GM18511 (cell line): ENCODE results near the gene LRRC4C.

Source experiments
- ATAC-seq: cut with Tn5 transposase; IDR thresholded peaks from one replicate; pipeline ENCODE4 v1.9.1; 2021; ENCODE audit warnings: mild to moderate bottlenecking, moderate library complexity; ENCODE audit not compliant: unreplicated experiment

LRRC4C gene

DNA sequence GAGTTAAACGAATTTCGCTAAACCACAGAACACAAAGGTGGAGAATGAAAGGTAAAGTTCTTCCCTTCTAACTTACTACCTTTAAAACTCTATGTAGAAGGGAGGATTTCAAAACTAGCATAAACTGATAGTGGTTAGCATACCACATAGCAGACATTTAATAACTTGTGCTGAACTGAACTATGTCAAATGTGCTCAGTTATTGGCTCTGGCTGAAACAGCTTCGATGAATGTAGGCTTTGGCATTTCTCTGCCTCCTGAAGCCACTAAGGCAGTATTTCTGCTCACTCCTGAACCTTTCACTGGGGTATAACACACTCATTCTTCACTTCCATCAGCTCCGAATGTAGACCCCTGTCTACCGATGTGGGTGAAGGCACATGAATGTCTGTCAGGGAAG, 1188.1 kb downstream of the LRRC4C start:
- no peak for ATAC-seq

DNA sequence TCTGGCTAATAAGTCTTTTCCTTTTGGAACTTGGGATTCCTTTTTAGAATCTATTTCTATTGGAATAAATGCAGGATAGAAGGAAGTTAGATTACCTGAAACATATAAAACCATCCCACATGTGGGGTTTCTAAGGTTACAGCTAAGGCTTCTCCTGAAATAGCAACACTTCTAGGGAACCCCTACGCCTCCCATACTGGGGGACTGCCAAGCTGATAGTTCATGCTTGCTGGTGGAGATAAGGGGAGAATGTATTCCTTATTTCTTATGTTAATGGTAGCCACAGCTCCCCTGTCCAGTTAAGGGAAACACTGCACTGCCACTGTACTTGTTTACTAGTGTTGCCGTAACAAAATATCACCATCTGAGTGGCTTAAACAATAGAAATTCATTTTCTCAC, 1189.6 kb downstream of the LRRC4C start:
- no peak for ATAC-seq

DNA sequence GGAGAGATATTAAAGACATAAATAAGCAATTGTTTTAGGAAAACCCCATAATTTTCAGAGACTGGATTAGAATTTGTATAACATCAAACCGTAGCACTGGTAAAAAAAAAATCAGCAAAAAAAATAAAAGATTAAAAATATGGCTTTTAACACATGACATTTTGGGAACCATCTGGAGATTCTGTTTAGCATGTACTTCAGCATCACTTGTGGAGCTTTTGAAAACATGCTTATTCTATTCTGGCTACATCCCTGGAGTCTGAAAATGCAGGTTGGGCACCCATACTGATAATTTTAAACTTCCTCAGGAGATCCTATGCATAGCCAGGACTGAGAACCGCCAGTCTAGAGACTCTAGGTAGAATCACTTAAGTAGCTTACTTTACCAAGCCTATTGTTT, 1190.9 kb downstream of the LRRC4C start:
- no peak for ATAC-seq

- no peak for ATAC-seq
Measured at GRCh38 chr11:40255457-40255856, 1204.0 kb downstream of the LRRC4C start.

DNA sequence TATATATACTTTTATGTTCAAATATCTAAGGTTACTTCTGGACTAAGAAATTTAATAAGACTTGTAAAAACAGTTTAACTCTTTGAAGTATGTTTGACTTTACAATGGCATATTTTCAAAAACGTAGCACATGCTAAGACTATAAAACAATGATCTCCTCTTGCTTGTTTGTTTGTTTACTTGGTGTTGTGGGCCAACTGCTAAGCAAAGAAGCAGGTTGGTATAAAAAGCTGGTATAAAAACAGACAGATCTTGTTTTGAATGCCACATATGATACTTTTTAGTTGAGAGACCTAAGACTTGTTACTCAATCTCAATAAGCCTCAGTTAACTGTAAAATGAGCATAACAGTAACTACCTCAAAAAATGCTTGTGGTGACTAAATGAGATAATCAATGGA, 1206.3 kb downstream of the LRRC4C start:
- ATAC-seq: no peak

DNA sequence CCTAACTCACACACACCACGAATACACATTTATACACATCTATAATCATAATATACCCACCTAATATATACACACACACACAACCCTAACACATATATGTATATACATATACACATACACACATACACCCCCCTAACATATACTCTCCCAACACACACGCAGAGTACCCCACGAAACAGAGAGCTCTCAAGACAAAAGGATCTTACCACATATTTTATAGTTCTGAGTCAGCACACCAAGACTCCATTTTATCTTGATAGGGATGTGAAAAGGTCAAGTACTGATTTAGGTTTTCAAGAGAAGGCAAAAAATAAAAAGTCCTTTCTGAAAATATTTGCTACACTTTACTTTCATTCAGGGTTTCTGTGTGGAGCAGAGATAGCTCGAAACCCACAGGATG, 1207.2 kb downstream of the LRRC4C start:
- no peak for ATAC-seq

DNA sequence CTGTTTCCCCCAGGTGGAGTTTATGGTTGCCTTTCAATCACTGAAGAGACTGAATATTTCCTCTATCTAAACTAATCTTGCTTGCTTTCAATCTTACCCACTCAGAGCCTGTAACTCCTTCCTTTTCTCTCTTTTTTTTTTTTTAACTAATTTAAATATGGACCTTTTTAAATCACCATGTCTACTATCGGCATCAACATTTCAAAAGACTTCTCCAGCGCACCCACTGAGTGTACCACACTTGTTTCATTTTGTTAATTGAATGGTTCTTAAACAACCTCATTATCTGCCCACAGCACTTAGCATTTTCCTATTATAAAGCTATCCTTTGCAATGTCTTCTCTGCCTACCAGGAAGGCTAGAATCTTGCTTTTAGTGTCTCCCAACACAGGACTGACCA, 1212.5 kb downstream of the LRRC4C start:
- no peak for ATAC-seq

- peak; percentile 88 for ATAC-seq
Measured at GRCh38 chr11:40241524-40242051, 1217.9 kb downstream of the LRRC4C start.

DNA sequence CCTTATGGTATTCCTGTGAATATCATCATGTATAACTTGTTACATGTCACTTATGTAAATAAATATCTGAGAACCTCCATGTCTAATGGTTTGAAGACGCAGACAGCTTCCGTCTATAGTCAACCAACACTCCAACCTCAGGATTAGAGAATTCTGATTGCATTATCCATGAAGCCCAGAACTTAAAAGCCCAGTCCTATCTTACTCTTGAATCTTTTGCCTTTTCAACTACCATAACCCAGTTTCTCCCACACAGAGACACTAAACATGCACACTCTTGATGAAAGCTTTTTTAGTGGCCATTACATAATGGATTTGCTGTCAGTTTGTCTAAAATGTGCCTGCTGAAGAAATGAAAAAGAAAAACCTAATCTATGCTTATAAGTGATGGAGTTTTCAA, 1219.2 kb downstream of the LRRC4C start:
- no peak for ATAC-seq

GRCh38 chr11:40236526-40236925, 1222.9 kb downstream of the LRRC4C start:
- ATAC-seq: no peak

- no peak for ATAC-seq
Measured at GRCh38 chr11:40235841-40236240, 1223.6 kb downstream of the LRRC4C start.

DNA sequence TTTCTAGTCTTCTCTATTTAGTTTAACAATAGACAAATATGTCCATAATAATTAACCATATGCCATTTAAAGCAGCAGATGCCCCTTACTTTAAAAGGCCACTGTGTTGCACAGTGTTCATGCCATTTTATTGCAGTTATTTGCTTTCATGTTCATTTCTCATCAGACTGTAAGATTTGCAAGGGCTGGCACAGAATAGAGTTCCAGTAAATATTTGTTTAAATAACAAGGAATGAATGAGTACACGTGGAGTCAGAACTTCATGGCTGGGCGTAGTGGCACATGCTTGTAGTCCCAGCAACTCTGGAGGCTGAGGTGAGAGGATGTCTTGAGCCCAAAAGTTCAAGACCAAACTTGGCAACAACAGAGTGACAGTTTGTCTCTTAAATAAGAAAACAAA, 1228.6 kb downstream of the LRRC4C start:
- ATAC-seq: no peak

GRCh38 chr11:40228662-40229061, 1230.8 kb downstream of the LRRC4C start:
- no peak for ATAC-seq

DNA sequence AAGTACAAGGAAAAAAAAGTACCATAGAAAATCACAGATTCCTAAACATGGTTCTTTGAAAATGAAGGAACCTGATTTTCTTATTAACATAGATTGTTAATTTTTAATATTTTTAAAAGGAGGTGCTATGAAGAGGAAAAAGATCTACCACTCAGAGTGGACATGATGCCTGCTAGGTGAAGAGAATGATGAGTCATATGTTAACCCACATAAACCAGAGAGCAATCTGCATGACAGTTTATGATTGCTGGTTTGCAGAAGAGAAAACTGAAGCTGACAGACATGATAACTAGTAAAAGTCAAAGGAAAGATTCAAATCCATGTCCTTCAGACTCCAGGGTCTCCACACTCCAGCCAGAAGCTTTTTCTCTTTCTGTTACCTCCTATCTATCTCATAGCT, 1231.7 kb downstream of the LRRC4C start:
- ATAC-seq: peak; percentile 75

DNA sequence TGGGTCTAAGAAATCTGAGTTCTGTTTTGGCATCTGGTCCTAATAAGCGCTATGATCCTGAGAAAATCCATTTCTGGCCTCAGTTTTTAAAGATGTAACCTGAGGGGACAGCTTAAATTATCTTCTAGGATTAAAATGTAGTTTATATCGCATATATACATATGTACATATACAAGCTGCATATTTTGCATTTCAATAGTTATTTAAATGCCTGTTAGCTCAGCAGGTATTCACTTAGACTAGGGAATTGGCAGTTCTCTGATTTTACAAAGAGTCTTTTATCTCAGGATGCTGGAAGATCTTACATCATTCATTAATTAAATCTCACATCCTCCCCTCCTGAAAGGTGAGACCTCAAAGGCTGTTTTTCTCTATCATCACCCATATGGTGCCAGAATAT, 1232.8 kb downstream of the LRRC4C start:
- no peak for ATAC-seq

DNA sequence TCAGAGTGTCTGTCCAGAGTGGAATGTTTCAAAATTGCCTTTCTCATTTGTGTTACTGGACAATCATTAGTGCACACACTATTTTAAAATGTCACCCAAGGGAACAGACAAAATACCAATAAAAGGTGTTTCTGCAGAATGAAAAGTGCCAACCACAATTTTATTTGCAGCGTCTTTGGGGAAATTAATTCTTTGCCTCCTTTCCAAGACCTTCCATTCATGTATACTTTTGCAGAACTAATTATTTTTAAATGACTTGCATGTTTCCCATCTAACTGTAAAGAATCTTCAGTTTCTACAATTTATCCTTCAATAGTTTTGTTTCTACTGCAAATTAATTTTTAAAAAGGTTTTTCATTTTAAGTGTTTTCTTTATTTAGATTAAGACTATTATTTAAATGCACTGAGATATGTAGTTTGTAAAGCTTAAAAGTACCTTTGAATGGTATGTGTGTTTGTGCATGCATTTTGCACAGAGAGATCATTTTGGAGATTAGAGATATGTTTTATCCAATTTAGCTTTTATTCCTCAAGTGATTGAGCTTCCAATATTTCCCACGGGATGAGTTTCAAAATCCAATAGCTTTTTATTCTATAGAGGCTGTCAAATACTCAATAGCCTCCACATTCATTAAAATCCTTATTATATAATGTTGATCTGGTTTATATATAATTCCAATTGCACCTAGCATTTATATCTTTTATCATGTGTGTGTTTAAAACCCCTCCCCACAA, 1235.7 kb downstream of the LRRC4C start:
- no peak for ATAC-seq

DNA sequence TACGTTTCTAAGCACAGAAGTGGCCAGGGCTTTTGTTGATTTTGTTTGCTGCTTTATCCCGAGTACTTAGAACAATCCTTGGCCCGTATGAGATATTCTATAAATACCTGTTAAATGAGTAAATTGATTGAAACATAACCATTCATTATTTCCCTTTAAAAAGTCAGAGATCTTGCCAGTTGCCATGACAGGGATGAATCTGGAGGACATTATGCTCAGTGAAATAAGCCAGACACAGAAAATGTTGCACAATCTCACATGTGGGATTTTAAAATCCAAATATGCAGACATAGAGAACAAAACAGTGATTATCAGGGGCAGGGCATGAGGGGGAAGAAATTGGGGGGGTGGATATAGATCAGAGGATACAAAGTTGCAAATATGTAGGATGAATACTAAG, 1240.1 kb downstream of the LRRC4C start:
- ATAC-seq: no peak

- ATAC-seq: no peak
Measured at GRCh38 chr11:40215556-40215955, 1243.9 kb downstream of the LRRC4C start.

GRCh38 chr11:40207416-40207815, 1252.0 kb downstream of the LRRC4C start:
- ATAC-seq: no peak

DNA sequence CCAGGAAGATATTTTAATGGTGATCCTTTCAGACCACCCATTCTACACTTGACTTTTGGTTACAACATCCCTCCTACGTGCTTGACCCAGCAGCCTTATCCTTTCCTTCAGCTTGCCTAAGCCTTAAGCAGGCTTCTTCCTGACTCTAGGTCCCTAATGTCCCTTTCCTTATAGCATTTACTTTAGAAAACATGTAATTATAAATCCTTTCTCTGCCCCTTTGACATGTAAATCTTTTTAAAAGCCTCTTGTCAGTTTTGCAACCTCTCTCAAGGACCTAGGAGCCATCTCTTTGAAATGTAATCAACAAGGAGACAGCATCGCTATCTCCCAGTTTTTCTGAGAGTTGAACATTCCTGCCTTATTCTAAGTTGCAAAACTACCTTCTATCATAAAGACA, 1255.2 kb downstream of the LRRC4C start:
- no peak for ATAC-seq

DNA sequence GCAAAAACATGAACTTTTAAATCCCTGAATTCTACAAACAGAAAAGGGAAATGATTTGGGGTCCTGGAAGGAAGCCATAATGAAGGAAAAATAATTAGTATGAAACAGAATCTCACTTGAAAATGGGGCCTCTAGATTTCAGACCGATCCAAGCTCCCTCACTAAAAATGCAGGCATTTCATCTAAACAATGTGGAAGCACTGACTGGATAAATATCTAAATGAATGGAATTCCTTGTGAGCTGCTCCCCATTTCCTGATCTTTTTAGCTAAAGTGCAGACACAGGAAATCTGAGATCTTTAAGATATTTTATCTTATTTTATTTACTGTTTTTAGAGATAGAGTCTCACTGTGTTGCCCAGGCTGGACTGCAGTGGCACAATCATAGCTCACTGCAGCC, 1255.8 kb downstream of the LRRC4C start:
- no peak for ATAC-seq

DNA sequence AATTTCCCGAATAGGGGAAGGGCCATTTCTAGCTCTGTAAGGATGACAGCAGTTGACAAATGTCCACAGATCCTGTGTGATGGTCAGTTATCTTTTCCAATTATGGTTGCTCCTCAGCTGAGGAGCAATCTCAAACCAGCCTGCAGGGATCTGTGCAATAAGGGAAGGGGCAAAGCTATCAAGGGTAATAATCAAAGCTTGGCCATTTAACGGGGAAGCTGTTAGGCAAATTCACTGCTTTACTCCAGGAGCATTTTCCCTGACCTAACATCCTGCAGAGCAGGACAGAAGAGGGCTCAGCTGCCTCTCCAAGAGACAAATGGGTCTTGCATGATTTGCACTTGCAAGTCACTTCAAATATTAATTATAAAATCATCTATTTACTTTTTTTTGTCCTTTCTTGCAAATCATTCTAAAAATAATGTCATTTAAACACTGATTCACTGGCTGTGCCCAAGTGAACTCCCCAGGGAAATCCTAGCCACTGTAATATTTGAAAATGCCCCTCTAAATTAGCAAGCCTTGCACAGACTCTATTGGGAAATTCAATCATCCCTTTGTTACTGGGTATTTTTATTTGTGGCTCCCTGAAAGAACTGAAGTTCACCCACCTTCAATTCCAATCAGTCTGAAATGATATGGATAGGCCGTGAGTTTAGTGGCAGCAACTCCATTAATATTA, 1256.7 kb downstream of the LRRC4C start:
- no peak for ATAC-seq
